Measurements from ENCODE around the gene RBKS. TPM values are rescaled to one million over a fixed set of nuclear protein-coding genes. Genes with fewer than 3 reads are reported as not detected.
A peak's percentile ranks its signal among the peaks of the same experiment; 100 is the strongest.
"Not testable (repeated sequence)": the region's sequence is repeated elsewhere in the genome, so short reads cannot be mapped to it uniquely, and the experiment has no call there.

RBKS gene
- total and polyA plus RNA-seq, 8 donors: 1.5 to 3.9 (median 2.4) TPM

- no peaks in the 10 kb centered on the region for H3K9me3 ChIP-seq
- WGBS, 2 donors: 55 to 64% methylated on average over 2 of the region's 2 CpGs
- DNase-seq (no peak), ATAC-seq (no peak), FAIRE-seq (no peak)
- intact Hi-C loops (cut with DNase I): no loop called here
- H3K4me3 ChIP-seq: no peak overlapping the region
- peaks cover 0 to 13% (median 10%) of the 10 kb centered on the region in 3 donors for H3K4me1 ChIP-seq
- H3K36me3 ChIP-seq: no peaks in the 10 kb centered on the region
- H3K27me3 ChIP-seq: no peaks in the 10 kb centered on the region
- TF ChIP-seq, protein P1, sequence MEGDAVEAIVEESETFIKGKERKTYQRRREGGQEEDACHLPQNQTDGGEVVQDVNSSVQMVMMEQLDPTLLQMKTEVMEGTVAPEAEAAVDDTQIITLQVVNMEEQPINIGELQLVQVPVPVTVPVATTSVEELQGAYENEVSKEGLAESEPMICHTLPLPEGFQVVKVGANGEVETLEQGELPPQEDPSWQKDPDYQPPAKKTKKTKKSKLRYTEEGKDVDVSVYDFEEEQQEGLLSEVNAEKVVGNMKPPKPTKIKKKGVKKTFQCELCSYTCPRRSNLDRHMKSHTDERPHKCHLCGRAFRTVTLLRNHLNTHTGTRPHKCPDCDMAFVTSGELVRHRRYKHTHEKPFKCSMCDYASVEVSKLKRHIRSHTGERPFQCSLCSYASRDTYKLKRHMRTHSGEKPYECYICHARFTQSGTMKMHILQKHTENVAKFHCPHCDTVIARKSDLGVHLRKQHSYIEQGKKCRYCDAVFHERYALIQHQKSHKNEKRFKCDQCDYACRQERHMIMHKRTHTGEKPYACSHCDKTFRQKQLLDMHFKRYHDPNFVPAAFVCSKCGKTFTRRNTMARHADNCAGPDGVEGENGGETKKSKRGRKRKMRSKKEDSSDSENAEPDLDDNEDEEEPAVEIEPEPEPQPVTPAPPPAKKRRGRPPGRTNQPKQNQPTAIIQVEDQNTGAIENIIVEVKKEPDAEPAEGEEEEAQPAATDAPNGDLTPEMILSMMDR (IDR thresholded peaks at IDR 0.05): no peak
- H3K27ac ChIP-seq: no peak overlapping the region
Observed at GRCh38 chr2:27887111-27887510, 3.1 kb downstream of the RBKS start.

GRCh38 chr2:27886322-27886721, 3.9 kb downstream of the RBKS start:
- no peaks in the 10 kb centered on the region for H3K27me3 ChIP-seq
- intact Hi-C loops (cut with DNase I): no loop called here
- no peak overlapping the region for H3K4me3 ChIP-seq
- WGBS, 2 donors: 92 to 95% methylated on average over 6 of the region's 6 CpGs
- TF ChIP-seq, protein P1 (IDR thresholded peaks at IDR 0.05): no peak
- no peaks in the 10 kb centered on the region for H3K36me3 ChIP-seq
- H3K27ac ChIP-seq: no peak overlapping the region
- no peak for ATAC-seq
- DNase-seq: no peak
- H3K9me3 ChIP-seq: no peaks in the 10 kb centered on the region
- no peak for FAIRE-seq
- peaks cover 0 to 13% (median 2%) of the 10 kb centered on the region in 3 donors for H3K4me1 ChIP-seq

- no peak for DNase-seq
- no peaks in the 10 kb centered on the region for H3K36me3 ChIP-seq
- H3K27me3 ChIP-seq: no peaks in the 10 kb centered on the region
- TF ChIP-seq, protein P1 (IDR thresholded peaks at IDR 0.05): no peak
- intact Hi-C loops (cut with DNase I): no loop called here
- no peak overlapping the region for H3K27ac ChIP-seq
- peak; percentile 37 for FAIRE-seq
- H3K4me1 ChIP-seq: peaks cover 0 to 13% (median 0%) of the 10 kb centered on the region in 3 donors
- no peak overlapping the region for H3K4me3 ChIP-seq
- no peak for ATAC-seq
- WGBS, 2 donors: 60 to 76% methylated on average over 1 of the region's 1 CpG
- H3K9me3 ChIP-seq: no peaks in the 10 kb centered on the region
Observed at GRCh38 chr2:27885661-27886060, 4.5 kb downstream of the RBKS start.

GRCh38 chr2:27885234-27885633, 5.0 kb downstream of the RBKS start:
- TF ChIP-seq, protein P1 (IDR thresholded peaks at IDR 0.05): no peak
- FAIRE-seq (no peak), ATAC-seq (no peak), DNase-seq (no peak)
- H3K4me3 ChIP-seq: no peak overlapping the region
- WGBS, 2 donors: 86 to 94% methylated on average over 1 of the region's 1 CpG
- no peaks in the 10 kb centered on the region for H3K27me3 ChIP-seq
- H3K4me1 ChIP-seq: peaks cover 0 to 13% (median 0%) of the 10 kb centered on the region in 3 donors
- no peaks in the 10 kb centered on the region for H3K9me3 ChIP-seq
- no peak overlapping the region for H3K27ac ChIP-seq
- no peaks in the 10 kb centered on the region for H3K36me3 ChIP-seq
- intact Hi-C loops (cut with DNase I): no loop called here

GRCh38 chr2:27884601-27885000, 5.6 kb downstream of the RBKS start:
- DNase-seq (no peak), FAIRE-seq (no peak), ATAC-seq (no peak)
- intact Hi-C loops (cut with DNase I): no loop called here
- Histone ChIP-seq H3K36me3 (no peaks in the 10 kb centered on the region), H3K27me3 (no peaks in the 10 kb centered on the region), H3K9me3 (no peaks in the 10 kb centered on the region), H3K27ac (no peak overlapping the region), H3K4me1 (peaks cover 0 to 10% (median 0%) of the 10 kb centered on the region in 3 donors), H3K4me3 (no peak overlapping the region)
- 3 to 6% methylated on average over 2 of the region's 2 CpGs for WGBS, 2 donors
- TF ChIP-seq, protein P1 (IDR thresholded peaks at IDR 0.05): no peak

GRCh38 chr2:27882584-27882922, 7.6 kb downstream of the RBKS start:
- FAIRE-seq; H3K27me3 ChIP-seq; H3K4me3 ChIP-seq; H3K4me1 ChIP-seq; H3K9me3 ChIP-seq; DNase-seq; H3K36me3 ChIP-seq; intact Hi-C loops (cut with DNase I); ATAC-seq; H3K27ac ChIP-seq: not testable (repeated sequence)
- 88 to 97% methylated on average over 1 of the region's 1 CpG for WGBS, 2 donors

- ATAC-seq, FAIRE-seq, H3K36me3 ChIP-seq: not testable (repeated sequence)
Observed at GRCh38 chr2:27881815-27882583, 8.2 kb downstream of the RBKS start.

More at GRCh38 chr2:27881815-27882583, 8.2 kb downstream of the RBKS start:
- H3K4me3 ChIP-seq; DNase-seq; intact Hi-C loops (cut with DNase I); H3K27ac ChIP-seq; H3K9me3 ChIP-seq; H3K27me3 ChIP-seq; H3K4me1 ChIP-seq: not testable (repeated sequence)
- 84 to 90% methylated on average over 4 of the region's 4 CpGs for WGBS, 2 donors
